ENCODE data around the gene PLEKHA7. TPM values are rescaled to one million over a fixed set of nuclear protein-coding genes. Genes with fewer than 3 reads are reported as not detected.

The PLEKHA7 gene
- polyA plus RNA-seq, 4 donors, result 42.2 to 54.4 (median 48.1) TPM

GRCh38 chr11:16861862-16862261 is 152.4 kb downstream of the PLEKHA7 start:
- no peak for DNase-seq (ENCODE audit: low read depth in 4 of 4, low spot score in 3 of 4)

- DNase-seq (ENCODE audit: low read depth in 4 of 4, low spot score in 3 of 4), result no peak
Observed at GRCh38 chr11:16860617-16861016, 153.6 kb downstream of the PLEKHA7 start.

GRCh38 chr11:16859651-16860050 is 154.6 kb downstream of the PLEKHA7 start:
- no peak for DNase-seq (ENCODE audit: low read depth in 4 of 4, low spot score in 3 of 4)

- no peak for DNase-seq (ENCODE audit: low read depth in 4 of 4, low spot score in 3 of 4)
Observed at GRCh38 chr11:16857186-16857585, 157.0 kb downstream of the PLEKHA7 start.

GRCh38 chr11:16856022-16856471 is 158.2 kb downstream of the PLEKHA7 start:
- DNase-seq (ENCODE audit: low read depth in 4 of 4, low spot score in 3 of 4), result no peak

- DNase-seq (ENCODE audit: low read depth in 4 of 4, low spot score in 3 of 4), result no peak
Observed at GRCh38 chr11:16854979-16855378, 159.2 kb downstream of the PLEKHA7 start.

GRCh38 chr11:16853859-16854258 is 160.4 kb downstream of the PLEKHA7 start:
- no peak for DNase-seq (ENCODE audit: low read depth in 4 of 4, low spot score in 3 of 4)

GRCh38 chr11:16853266-16853665 is 160.9 kb downstream of the PLEKHA7 start:
- no peak for DNase-seq (ENCODE audit: low read depth in 4 of 4, low spot score in 3 of 4)

GRCh38 chr11:16846305-16846704 is 167.9 kb downstream of the PLEKHA7 start:
- no peak for DNase-seq (ENCODE audit: low read depth in 4 of 4, low spot score in 3 of 4)

- DNase-seq (ENCODE audit: low read depth in 4 of 4, low spot score in 3 of 4), result no peak
Observed at GRCh38 chr11:16844268-16844771, 169.9 kb downstream of the PLEKHA7 start.

- no peak for DNase-seq (ENCODE audit: low read depth in 4 of 4, low spot score in 3 of 4)
Observed at GRCh38 chr11:16843294-16843693, 170.9 kb downstream of the PLEKHA7 start.

- no peak for DNase-seq (ENCODE audit: low read depth in 4 of 4, low spot score in 3 of 4)
Observed at GRCh38 chr11:16841984-16842383, 172.2 kb downstream of the PLEKHA7 start.

- DNase-seq (ENCODE audit: low read depth in 4 of 4, low spot score in 3 of 4), result no peak
Observed at GRCh38 chr11:16841481-16841880, 172.7 kb downstream of the PLEKHA7 start.

- DNase-seq (ENCODE audit: low read depth in 4 of 4, low spot score in 3 of 4), result no peak
Observed at GRCh38 chr11:16840951-16841350, 173.3 kb downstream of the PLEKHA7 start.

- no peak for DNase-seq (ENCODE audit: low read depth in 4 of 4, low spot score in 3 of 4)
Observed at GRCh38 chr11:16839821-16840220, 174.4 kb downstream of the PLEKHA7 start.

GRCh38 chr11:16834384-16834783 is 179.8 kb downstream of the PLEKHA7 start:
- no peak for DNase-seq (ENCODE audit: low read depth in 4 of 4, low spot score in 3 of 4)

- DNase-seq (ENCODE audit: low read depth in 4 of 4, low spot score in 3 of 4), result no peak
Observed at GRCh38 chr11:16833026-16833425, 181.2 kb downstream of the PLEKHA7 start.

- DNase-seq (ENCODE audit: low read depth in 4 of 4, low spot score in 3 of 4), result no peak
Observed at GRCh38 chr11:16832193-16832539, 182.0 kb downstream of the PLEKHA7 start.

- DNase-seq (ENCODE audit: low read depth in 4 of 4, low spot score in 3 of 4), result peak; percentile 28 to 39 (median 36)
Observed at GRCh38 chr11:16831316-16832192, 182.7 kb downstream of the PLEKHA7 start.

- no peak for DNase-seq (ENCODE audit: low read depth in 4 of 4, low spot score in 3 of 4)
Observed at GRCh38 chr11:16827139-16827538, 187.1 kb downstream of the PLEKHA7 start.

- DNase-seq (ENCODE audit: low read depth in 4 of 4, low spot score in 3 of 4), result no peak
Observed at GRCh38 chr11:16825968-16826367, 188.2 kb downstream of the PLEKHA7 start.

- DNase-seq (ENCODE audit: low read depth in 4 of 4, low spot score in 3 of 4), result no peak
Observed at GRCh38 chr11:16825101-16825500, 189.1 kb downstream of the PLEKHA7 start.

All from right renal pelvis (tissue), 4 donors.